DMS53 treated with DMSO at 0.1 percent for 48 hours (cell line): ENCODE data around the gene CMTM7.

ENCODE experiments used
- DNase-seq: peaks from one replicate; lab custom pipeline; 2025; ENCODE audit not compliant: unreplicated experiment; lab: John Stamatoyannopoulos, UW

Gene CMTM7

GRCh38 chr3:32391643-32392535 is at the start of gene CMTM7:
CMTM7 (plus strand) TSS chr3:32391853; CDS start chr3:32391907, 54 bp downstream.
- DNase-seq: no peak

- DNase-seq: no peak
These were observed 44.1 kb upstream of the CMTM7 start for GRCh38 chr3:32347343-32348125.

GRCh38 chr3:32349184-32349583 is 42.5 kb upstream of the CMTM7 start:
- no peak for DNase-seq

- DNase-seq: no peak
These were observed 39.1 kb upstream of the CMTM7 start for GRCh38 chr3:32352563-32352962.

- no peak for DNase-seq
These were observed 38.3 kb upstream of the CMTM7 start for GRCh38 chr3:32353351-32353750.

GRCh38 chr3:32354362-32354778 is 37.3 kb upstream of the CMTM7 start:
- no peak for DNase-seq

- DNase-seq: no peak
These were observed 35.8 kb upstream of the CMTM7 start for GRCh38 chr3:32355751-32356291.

- no peak for DNase-seq
These were observed 31.7 kb upstream of the CMTM7 start for GRCh38 chr3:32359766-32360492.

- DNase-seq: no peak
These were observed 31.2 kb upstream of the CMTM7 start for GRCh38 chr3:32360493-32360827.

GRCh38 chr3:32366638-32367397 is 24.8 kb upstream of the CMTM7 start:
- DNase-seq: no peak

- DNase-seq: no peak
These were observed 24.2 kb upstream of the CMTM7 start for GRCh38 chr3:32367442-32367841.

GRCh38 chr3:32371461-32372212 is 20.0 kb upstream of the CMTM7 start:
- no peak for DNase-seq

GRCh38 chr3:32372213-32372490 is 19.5 kb upstream of the CMTM7 start:
- DNase-seq: no peak

- DNase-seq: no peak
These were observed 18.4 kb upstream of the CMTM7 start for GRCh38 chr3:32373276-32373675.

- DNase-seq: no peak
These were observed 17.8 kb upstream of the CMTM7 start for GRCh38 chr3:32373844-32374243.

- DNase-seq: no peak
These were observed 16.7 kb upstream of the CMTM7 start for GRCh38 chr3:32374788-32375595.

- DNase-seq: no peak
These were observed 16.1 kb upstream of the CMTM7 start for GRCh38 chr3:32375596-32375930.

- no peak for DNase-seq
These were observed 15.5 kb upstream of the CMTM7 start for GRCh38 chr3:32376115-32376514.

GRCh38 chr3:32379831-32380500 is 11.7 kb upstream of the CMTM7 start:
- DNase-seq: no peak
